Prostate gland (tissue), 2 donors: ENCODE data around the gene TMEM126B. TPM values are rescaled to one million over a fixed set of nuclear protein-coding genes. Genes with fewer than 3 reads are reported as not detected.

ENCODE experiments used
- DNase-seq: peaks from one replicate; pipeline ENCODE4 v3.0.0-alpha.2; 2019; ENCODE audit warnings: low spot score
- H3K27ac ChIP-seq, 2 donors: fragments of 200-600 bp; sonication (generic); 2 replicates each; pipeline ENCODE4 v1.5.1; 2017 to 2019
- H3K27me3 ChIP-seq: fragments of 200-600 bp; sonication (generic); replicated peaks from 2 replicates; pipeline ENCODE4 v1.5.1; 2019; ENCODE audit not compliant: insufficient read depth
- H3K36me3 ChIP-seq, 2 donors: fragments of 200-600 bp; sonication (generic); 1 replicate in 1 of 2; 2 replicates in 1 of 2; pipeline versions ENCODE4 v1.5.1 to v1.8.1; 2017 to 2019
- H3K4me1 ChIP-seq: fragments of 200-600 bp; sonication (generic); replicated peaks from 2 replicates; pipeline ENCODE4 v1.5.1; 2019
- H3K4me3 ChIP-seq, 2 donors: fragments of 200-600 bp; sonication (generic); 2 replicates each; pipeline ENCODE4 v1.5.1; 2017 to 2019
- H3K9me3 ChIP-seq: fragments of 200-600 bp; sonication (generic); 2 replicates; pipeline ENCODE4 v1.5.1; 2017
- POLR2A ChIP-seq: fragments of 450-650 bp; IDR thresholded peaks from one replicate; pipeline ENCODE4 v1.6.1; 2016; ENCODE audit warnings: antibody characterized with exemption, mild to moderate bottlenecking
- POLR2AphosphoS5 ChIP-seq: sonication (generic); formaldehyde crosslinking; IDR thresholded peaks from one replicate; pipeline ENCODE4 v1.6.1; 2017; ENCODE audit warnings: antibody characterized with exemption
- WGBS: methylation state at CpG from one replicate; pipeline ENCODE4 v1.1.5; 2018; 5-methylcytosine and 5-hydroxymethylcytosine counted together
- intact Hi-C: fragments of 100-400 bp; cut with DNase I; formaldehyde crosslinking; loops from one replicate; pipeline ENCODE4 v1.14.2; 2022
- total RNA-seq, 2 donors: library from RNA; depleted of rRNA; stranded (reverse); fragments of >200 nt; gene quantifications; one replicate each; pipeline ENCODE4 v1.1.0, GENCODE V29; 2016
- TF ChIP-seq, protein P1 (sequence below), 4 experiments: fragments of 200-600 bp in 2 of 4; fragments of 450-650 bp in 2 of 4; sonication (generic) in 2 of 4; IDR thresholded peaks; 1 replicate in 3 of 4; 2 replicates in 1 of 4; pipeline ENCODE4 v1.5.1; 2016 to 2019; ENCODE audit warnings: antibody characterized with exemption in 4 of 4, mild to moderate bottlenecking in 2 of 4, moderate library complexity in 2 of 4

TMEM126B gene
- total RNA-seq, 2 donors from 2014 or later = 30.0 to 38.3 TPM

DNA sequence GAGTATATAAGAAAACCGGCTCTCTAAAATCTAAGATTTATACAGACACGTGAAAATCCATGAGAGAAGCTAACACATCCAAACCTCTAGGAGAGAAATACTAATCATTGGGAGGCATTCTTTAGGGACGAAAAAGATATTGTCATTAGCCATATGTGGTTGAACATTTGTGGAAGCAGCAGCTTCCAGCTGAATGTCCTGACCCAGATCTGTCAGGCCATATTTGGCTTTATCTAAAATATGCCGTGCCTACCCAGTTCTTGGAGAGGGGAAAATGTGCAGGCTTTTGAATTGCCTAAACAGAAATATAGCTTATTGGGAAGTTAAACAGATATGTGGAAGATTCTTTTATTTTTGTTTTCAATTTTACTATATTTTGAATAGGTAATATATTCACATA is 51.2 kb downstream of the TMEM126B start:
- Histone ChIP-seq H3K4me3 (no peak overlapping the region), H3K4me1 (no peaks in the 10 kb centered on the region), H3K9me3 (no peaks in the 10 kb centered on the region), H3K27me3 (no peaks in the 10 kb centered on the region), H3K36me3 (no peaks in the 10 kb centered on the region), H3K27ac (no peak overlapping the region)
- 74% methylated on average over 4 of the region's 4 CpGs for WGBS
- intact Hi-C loops = no loop called here
- TF ChIP-seq POLR2AphosphoS5 (no peak), POLR2A (no peak)
- TF ChIP-seq, protein P1, sequence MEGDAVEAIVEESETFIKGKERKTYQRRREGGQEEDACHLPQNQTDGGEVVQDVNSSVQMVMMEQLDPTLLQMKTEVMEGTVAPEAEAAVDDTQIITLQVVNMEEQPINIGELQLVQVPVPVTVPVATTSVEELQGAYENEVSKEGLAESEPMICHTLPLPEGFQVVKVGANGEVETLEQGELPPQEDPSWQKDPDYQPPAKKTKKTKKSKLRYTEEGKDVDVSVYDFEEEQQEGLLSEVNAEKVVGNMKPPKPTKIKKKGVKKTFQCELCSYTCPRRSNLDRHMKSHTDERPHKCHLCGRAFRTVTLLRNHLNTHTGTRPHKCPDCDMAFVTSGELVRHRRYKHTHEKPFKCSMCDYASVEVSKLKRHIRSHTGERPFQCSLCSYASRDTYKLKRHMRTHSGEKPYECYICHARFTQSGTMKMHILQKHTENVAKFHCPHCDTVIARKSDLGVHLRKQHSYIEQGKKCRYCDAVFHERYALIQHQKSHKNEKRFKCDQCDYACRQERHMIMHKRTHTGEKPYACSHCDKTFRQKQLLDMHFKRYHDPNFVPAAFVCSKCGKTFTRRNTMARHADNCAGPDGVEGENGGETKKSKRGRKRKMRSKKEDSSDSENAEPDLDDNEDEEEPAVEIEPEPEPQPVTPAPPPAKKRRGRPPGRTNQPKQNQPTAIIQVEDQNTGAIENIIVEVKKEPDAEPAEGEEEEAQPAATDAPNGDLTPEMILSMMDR (IDR thresholded peaks at IDR 0.05) = no peak
- DNase-seq = no peak

- Histone ChIP-seq H3K9me3 (no peaks in the 10 kb centered on the region), H3K27me3 (no peaks in the 10 kb centered on the region), H3K36me3 (no peaks in the 10 kb centered on the region), H3K27ac (no peak overlapping the region), H3K4me1 (no peaks in the 10 kb centered on the region), H3K4me3 (no peak overlapping the region)
- TF ChIP-seq, protein P1 (IDR thresholded peaks at IDR 0.05) = no peak
- TF ChIP-seq POLR2AphosphoS5 (no peak), POLR2A (no peak)
- intact Hi-C loops = loop anchor here (10.0 kb wide), 2 partner anchors 144 to 174 kb away; partner anchors contain the start of gene CCDC83
- 62% methylated on average over 1 of the region's 1 CpG for WGBS
- DNase-seq = no peak
Observed at GRCh38 chr11:85680897-85681296, 52.5 kb downstream of the TMEM126B start.

DNA sequence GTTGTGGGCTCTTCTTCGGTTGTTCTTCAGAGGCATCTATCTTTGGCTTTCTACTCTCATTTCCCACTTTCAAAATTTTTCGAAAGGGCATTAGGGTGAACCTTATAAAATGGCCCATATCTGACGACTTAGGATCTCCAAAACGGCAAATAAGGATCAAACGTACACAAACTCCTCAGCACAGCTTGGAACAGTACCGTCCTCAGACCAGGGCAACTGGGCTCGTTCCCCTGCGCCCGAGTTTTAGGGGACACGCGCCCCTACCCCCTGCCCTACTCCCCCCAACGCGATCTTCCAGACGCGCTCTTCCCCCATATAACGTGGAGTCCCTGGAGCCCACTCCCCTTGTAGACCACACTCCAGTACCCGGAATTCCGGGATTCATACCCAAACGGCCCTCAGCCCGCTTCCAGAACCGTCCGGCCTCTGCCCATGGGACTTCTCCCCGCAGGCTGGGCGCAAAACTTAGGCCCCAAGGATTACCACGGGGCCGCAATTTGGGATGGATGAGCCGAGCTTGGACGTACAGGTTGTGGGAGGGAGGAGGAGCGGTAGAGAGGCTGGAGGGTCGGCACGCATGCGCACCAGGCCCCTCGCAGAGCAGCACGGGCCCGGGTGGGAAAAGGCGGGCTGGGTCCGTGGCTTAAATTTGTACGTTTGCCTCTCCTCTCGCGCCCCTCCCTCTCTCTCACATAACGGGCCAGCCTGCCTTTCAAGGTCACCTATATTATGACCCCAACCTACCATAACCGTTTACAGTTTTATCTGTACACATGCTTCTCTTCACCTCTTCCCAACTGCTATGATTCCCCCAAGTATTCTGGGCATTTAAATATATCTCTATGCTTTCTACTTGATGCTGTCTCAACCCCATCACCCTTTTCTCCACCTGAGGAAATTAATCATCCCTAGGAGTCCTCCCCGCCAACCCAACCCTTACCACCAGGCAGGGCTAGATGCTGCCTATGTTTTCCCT is 54.2 kb downstream of the TMEM126B start:
- DNase-seq = peak; percentile 58
- no peaks in the 10 kb centered on the region for H3K4me1 ChIP-seq
- 21% methylated on average over 43 of the region's 43 CpGs for WGBS
- no peaks in the 10 kb centered on the region for H3K36me3 ChIP-seq
- no peaks in the 10 kb centered on the region for H3K9me3 ChIP-seq
- H3K27ac ChIP-seq = peak overlapping the region; percentile 36 to 56
- intact Hi-C loops = loop anchor here (10.0 kb wide), 2 partner anchors 142 to 172 kb away; partner anchors contain the start of gene CCDC83
- no peaks in the 10 kb centered on the region for H3K27me3 ChIP-seq
- TF ChIP-seq, protein P1 (IDR thresholded peaks at IDR 0.05) = no peak
- TF ChIP-seq POLR2AphosphoS5 = peak; percentile 58
- TF ChIP-seq POLR2A = peak; percentile 13
- H3K4me3 ChIP-seq = peak overlapping the region; percentile 52 to 57

DNA sequence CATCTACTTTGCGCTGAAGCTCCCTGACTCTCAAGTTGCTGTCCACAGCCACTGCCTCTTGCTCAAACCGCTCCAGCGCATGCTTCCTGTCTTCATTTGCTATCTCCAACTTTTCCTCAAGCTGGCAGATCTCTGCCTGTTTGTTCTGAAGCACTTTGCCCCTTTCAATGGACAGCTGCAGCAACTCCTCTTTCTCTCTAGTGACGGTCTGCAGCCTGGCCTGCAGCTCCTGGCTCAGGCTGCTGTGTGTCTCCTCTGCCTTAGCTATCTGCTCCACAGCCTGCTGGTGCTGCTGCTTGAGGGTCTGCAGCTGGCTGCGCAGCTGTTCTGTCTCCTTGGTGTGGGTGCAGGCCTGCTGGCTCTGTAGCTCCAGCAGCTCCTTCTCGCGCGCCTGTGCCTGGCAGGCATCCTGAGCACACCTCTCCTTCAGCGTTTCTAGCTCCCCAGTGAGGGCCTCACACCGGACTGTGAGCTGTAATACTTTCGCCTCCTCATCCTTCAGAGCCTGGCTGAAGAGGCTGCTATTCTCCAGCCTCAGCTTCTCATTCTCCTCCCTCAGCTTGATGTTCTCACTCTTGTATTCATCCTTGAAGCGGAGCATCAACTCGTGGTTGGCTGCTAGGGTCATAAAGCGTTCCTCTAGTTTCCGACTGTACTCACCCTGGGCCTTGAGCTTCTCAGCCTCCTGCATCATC is 56.9 kb downstream of the TMEM126B start:
- no peaks in the 10 kb centered on the region for H3K36me3 ChIP-seq
- intact Hi-C loops = loop anchor here (5.0 to 10.0 kb wide), 3 partner anchors 58 to 170 kb away; partner anchors contain the start of genes CCDC83, DLG2 and TMEM126B
- no peak for DNase-seq
- TF ChIP-seq, protein P1 (IDR thresholded peaks at IDR 0.05) = no peak
- no peak for TF ChIP-seq POLR2A
- no peaks in the 10 kb centered on the region for H3K4me1 ChIP-seq
- H3K4me3 ChIP-seq = peak overlapping the region; percentile 13 to 16
- H3K27ac ChIP-seq = peak overlapping the region; percentile 14 to 56
- H3K27me3 ChIP-seq = no peaks in the 10 kb centered on the region
- H3K9me3 ChIP-seq = no peaks in the 10 kb centered on the region
- WGBS = 58% methylated on average over 15 of the region's 15 CpGs
